ENCODE results near the gene IER5L. TPM values are rescaled to one million over a fixed set of nuclear protein-coding genes. Genes with fewer than 3 reads are reported as not detected.
A peak's percentile ranks its signal among the peaks of the same experiment; 100 is the strongest.

The IER5L gene
- total RNA-seq, 6 donors from 2014 or later: 3.7 to 17.0 (median 10.3) TPM

- Histone ChIP-seq H3K4me1 (peaks cover 63 to 80% (median 73%) of the 10 kb centered on the region in 4 donors), H3K27me3 (no peaks in the 10 kb centered on the region), H3K36me3 (peaks cover 5 to 33% (median 28%) of the 10 kb centered on the region in 4 donors), H3K27ac (peak overlapping the region; percentile 96 to 99 (median 98)), H3K4me3 (peak overlapping the region; percentile 32 to 58 (median 44)), H3K9me3 (no peaks in the 10 kb centered on the region)
- DNase-seq (peak; percentile 49 to 80), ATAC-seq (ENCODE audit: low FRiP score in 2 of 2) (peak in 1 of 2 donors; percentile 3)
- WGBS, 2 donors: 18 to 25% methylated on average over 6 to 8 of the region's 8 CpGs
- TF ChIP-seq CTCF (IDR thresholded peaks at IDR 0.05): no peak
- TF ChIP-seq EP300 (IDR thresholded peaks at IDR 0.05): no peak
These were observed 37.5 kb downstream of the IER5L start for GRCh38 chr9:129140397-129141065.

- TF ChIP-seq EP300 (IDR thresholded peaks at IDR 0.05) (peak in 2 of 4 donors; percentile 80 to 92), POLR2AphosphoS5 (IDR thresholded peaks at IDR 0.05) (peak; percentile 90 to 92), POLR2A (IDR thresholded peaks at IDR 0.05) (peak in 2 of 4 donors; percentile 69 to 77), CTCF (IDR thresholded peaks at IDR 0.05) (no peak)
- Histone ChIP-seq H3K4me1 (peaks cover 57 to 75% (median 67%) of the 10 kb centered on the region in 4 donors), H3K4me3 (peak overlapping the region; percentile 32 to 58 (median 44)), H3K9me3 (no peaks in the 10 kb centered on the region), H3K27me3 (no peaks in the 10 kb centered on the region), H3K36me3 (peaks cover 5 to 38% (median 31%) of the 10 kb centered on the region in 4 donors), H3K27ac (peak overlapping the region; percentile 96 to 99 (median 98))
- DNase-seq: peak in 1 of 2 donors; percentile 93
- WGBS, 2 donors: 0% methylated on average over 11 of the region's 11 CpGs
- peak; percentile 89 to 91 for ATAC-seq (ENCODE audit: low FRiP score in 2 of 2)
These were observed 38.1 kb downstream of the IER5L start for GRCh38 chr9:129139993-129140396.

GRCh38 chr9:129139233-129139992, 38.6 kb downstream of the IER5L start:
- Histone ChIP-seq H3K27me3 (no peaks in the 10 kb centered on the region), H3K4me3 (peak overlapping the region in 3 of 4 donors; percentile 32 to 58 (median 49)), H3K36me3 (peaks cover 5 to 44% (median 33%) of the 10 kb centered on the region in 4 donors), H3K4me1 (peaks cover 55 to 69% (median 63%) of the 10 kb centered on the region in 4 donors), H3K27ac (peak overlapping the region; percentile 96 to 99 (median 98)), H3K9me3 (no peaks in the 10 kb centered on the region)
- WGBS, 2 donors: 0 to 8% methylated on average over 2 to 13 of the region's 13 CpGs
- no peak for TF ChIP-seq POLR2A (IDR thresholded peaks at IDR 0.05)
- TF ChIP-seq CTCF (IDR thresholded peaks at IDR 0.05): peak; percentile 89 to 96 (median 94)
- peak in 1 of 2 donors; percentile 11 for TF ChIP-seq POLR2AphosphoS5 (IDR thresholded peaks at IDR 0.05)
- ATAC-seq (ENCODE audit: low FRiP score in 2 of 2) (peak; percentile 85 to 88), DNase-seq (peak; percentile 66 to 79)

- DNase-seq (peak; percentile 23 to 82), ATAC-seq (ENCODE audit: low FRiP score in 2 of 2) (peak in 1 of 2 donors; percentile 40)
- no peaks in the 10 kb centered on the region for H3K27me3 ChIP-seq
- peaks cover 9 to 43% (median 33%) of the 10 kb centered on the region in 4 donors for H3K36me3 ChIP-seq
- peaks cover 53 to 62% (median 56%) of the 10 kb centered on the region in 4 donors for H3K4me1 ChIP-seq
- 58 to 65% methylated on average over 10 to 18 of the region's 21 CpGs for WGBS, 2 donors
- H3K9me3 ChIP-seq: no peaks in the 10 kb centered on the region
- TF ChIP-seq POLR2A (IDR thresholded peaks at IDR 0.05) (no peak), POLR2AphosphoS5 (IDR thresholded peaks at IDR 0.05) (peak in 1 of 2 donors; percentile 26), CTCF (IDR thresholded peaks at IDR 0.05) (no peak), EP300 (IDR thresholded peaks at IDR 0.05) (no peak)
- peak overlapping the region; percentile 96 to 99 (median 98) for H3K27ac ChIP-seq
- peak overlapping the region in 1 of 4 donors; percentile 58 for H3K4me3 ChIP-seq
These were observed 39.4 kb downstream of the IER5L start for GRCh38 chr9:129138476-129139232.
